Measurements from ENCODE around the gene KATNIP.

KATNIP gene

DNA sequence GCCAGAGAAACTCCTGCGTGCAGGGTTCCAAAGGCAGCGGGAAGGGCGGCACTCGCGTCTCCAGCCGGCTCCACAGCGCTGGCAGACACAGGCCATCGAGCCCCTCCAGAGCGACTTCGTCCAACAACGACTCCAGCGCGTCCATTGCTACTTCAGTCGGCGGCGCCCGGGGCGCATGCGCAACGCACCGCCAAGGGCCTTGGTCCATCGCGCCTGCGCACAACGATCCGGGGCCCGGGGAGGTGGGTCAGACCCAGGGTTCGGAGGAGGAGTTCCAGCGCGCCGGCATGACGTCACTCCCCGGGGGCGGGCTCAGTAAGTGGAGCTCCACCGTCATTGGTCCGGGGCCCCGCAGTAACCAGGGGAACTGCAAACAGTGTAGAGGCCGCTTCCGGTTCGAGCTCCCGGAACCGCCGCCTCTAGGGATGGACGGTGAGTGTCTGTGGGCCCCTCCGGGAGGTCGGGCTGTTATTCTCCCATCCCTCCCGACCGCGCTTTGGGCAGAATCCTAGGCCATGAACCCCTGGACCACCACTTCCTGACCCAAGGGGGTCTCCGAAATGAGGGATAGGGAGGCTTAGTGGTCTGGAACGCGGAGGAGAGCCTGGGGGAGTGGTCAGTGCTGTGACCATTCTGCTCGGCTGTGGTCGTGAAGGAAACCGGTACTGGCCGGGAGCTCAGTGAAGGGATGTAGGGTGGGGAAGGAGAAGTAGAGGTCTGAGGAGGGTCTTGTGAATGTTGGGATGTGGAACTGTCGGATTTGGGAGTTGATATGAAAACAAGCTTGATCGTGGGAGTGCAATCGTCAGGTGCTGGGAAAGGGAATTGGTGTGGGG is at the start of gene KATNIP, which contains the start of gene GTF3C1:
Gene KATNIP, plus strand, starts transcription at position 399 of the 836 bp plus-strand sequence. Its CDS starts 27 bp downstream, at position 426.
Gene GTF3C1, minus strand, starts transcription at position 168 of the 836 bp plus-strand sequence. Its CDS starts 23 bp downstream, at position 145.
- peak; percentile 90 for DNase-seq (ENCODE audit: low read depth)

DNA sequence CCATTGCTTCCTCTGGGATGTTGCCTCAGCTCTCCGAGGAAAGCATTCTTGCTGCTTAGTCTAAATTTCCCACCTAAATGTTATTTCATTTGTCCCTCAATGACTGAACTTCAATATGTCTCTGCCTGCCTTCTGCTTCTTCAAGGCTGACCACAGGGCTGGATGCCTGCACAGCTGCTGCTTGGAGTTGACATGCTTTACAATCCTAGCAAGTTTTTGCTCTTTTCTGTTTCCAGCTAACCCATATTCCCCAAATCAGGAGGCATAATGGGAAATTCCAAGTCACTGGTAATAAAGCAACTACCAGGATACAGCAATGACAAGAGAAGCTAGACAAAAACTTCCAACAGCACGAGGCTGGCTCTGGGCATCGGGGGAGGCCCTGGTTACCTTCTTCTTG is 49.1 kb upstream of the KATNIP start:
- no peak for DNase-seq (ENCODE audit: low read depth)

DNA sequence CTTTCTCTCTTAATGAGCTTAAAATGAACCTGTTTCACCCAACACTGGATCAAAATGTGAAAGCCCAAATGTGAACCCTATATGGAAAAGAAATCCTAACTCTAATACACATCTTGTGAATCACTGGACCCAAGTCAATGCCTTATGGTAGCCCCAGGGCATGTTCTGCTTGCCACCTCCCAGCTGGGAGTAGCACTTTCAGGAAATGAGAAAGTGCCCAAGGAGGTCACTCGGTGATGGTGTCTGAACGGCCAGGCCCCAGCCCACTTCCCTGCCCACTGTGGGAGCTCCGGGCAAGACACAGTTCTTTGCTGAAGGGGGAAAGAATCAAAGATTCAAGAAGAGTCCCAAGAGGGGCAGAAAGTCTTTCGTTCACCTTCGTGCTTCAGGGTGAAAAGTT is 46.3 kb upstream of the KATNIP start:
- DNase-seq (ENCODE audit: low read depth): no peak

DNA sequence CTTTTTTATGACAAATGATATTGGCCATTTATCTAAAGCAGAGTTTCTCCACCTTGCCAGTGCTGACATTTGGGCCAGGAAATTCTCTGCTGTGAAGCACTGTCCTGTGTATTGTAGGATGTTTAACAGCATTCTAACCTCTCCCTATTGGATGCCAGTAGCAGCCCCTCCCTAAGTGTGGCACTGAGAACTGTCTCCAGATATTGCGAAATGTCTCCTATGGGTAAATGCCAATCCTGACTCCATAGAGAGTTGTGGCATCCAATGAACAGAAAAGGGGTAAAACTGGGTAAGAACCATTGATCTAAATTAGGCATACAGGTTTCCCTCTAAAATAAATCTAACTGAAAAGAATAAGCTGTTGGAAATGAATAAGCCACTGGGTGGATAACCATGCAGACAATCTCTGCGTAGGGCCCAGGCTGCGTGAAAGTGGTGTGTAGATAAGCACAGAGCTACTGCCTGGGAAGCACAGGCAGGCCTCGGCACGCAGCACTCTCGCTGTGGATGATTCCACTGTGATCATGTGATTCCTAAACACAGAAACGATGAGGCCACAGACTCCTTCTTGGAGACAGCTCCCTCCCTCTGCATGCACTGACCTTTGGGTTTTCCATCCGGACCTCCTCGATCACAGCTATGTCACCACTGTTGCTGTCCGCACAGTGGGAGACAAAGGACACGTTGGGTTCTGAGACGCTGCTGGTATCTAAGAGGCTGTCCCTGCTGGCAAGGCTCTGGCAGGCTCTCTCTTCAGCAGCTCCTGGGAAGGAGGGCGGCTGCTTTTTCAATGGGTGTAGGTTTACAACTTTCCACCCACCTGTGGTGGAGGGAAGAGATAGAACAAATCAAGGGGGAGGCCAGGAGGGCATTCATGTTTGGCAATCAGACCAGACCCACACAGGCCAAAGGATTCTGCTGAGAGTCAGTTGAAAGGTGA is 44.4 kb upstream of the KATNIP start:
- no peak for DNase-seq (ENCODE audit: low read depth)

DNA sequence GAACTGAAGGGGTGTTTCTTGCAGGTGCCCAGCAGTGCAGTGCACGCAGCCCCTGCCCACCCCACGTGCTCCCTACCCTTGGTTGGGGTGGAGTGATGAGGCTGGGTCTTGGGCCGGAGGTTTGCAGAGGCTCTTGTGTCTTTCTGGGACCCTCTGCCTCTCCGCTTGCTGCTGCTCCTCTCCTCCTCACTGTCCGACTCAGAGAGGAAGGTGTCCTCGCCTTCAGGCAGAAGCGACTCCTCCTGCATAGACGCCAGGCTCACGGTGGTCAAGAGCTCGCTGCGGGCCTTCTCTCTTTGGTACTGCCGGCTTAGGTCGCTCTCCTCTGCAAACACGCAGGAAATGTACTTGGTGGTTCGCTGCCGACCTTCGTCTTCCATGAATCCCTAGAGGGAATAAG is 43.2 kb upstream of the KATNIP start:
- DNase-seq (ENCODE audit: low read depth): no peak

DNA sequence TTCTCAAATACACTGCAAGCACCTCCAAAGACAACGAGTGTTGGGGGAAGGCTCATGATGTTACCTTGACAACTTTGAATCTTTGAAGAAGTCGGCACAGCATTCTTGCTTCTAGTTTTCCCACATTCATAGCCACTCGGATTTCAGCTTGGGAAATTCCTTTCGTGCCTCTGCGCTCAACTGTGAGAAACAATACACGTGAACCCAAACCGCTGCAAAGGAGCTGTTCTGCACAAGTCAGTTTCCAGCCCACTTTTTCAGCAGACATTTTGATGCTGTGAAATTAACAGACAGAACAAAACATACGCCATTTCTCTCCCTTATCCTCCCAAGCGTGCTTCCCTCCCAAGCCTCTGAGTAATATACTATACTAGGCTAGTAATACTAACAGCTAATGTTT is 41.5 kb upstream of the KATNIP start:
- no peak for DNase-seq (ENCODE audit: low read depth)

DNA sequence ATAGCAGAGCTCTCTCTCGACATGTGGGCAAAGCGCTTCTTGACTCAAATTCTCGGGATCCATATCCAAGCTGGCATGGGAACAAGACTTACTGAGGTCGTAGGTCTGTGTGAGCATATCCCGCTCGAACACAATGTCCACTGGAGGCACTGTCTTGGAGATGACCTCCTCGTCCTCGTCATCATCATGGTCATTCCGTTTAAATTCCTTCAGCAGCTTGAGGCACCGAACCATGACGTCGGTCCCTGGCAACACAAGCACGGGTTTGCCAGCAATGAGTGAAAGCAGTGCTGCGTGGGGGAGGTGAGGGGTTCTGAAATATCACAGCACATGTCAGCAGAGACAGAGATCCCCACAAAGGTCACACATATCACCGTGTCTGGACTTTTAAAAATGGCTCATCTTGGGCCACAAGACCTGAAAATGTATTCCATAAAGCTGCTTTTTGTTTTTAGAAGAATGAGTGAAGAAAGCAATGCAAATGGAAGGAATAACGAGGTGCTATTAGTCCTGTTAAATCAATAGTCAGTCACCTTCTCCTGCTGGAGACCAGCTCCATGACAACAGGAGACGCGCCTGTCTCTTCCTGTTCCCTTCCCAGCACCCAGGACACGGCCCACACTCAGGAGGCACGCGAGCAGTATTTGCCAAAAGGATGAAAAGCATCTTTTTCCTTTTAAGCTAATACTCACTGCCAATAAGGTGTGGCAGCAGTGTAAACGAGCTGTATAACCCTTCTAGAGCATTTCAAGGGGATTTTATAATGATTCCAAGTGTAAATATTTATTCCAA is 38.1 kb upstream of the KATNIP start:
- DNase-seq (ENCODE audit: low read depth): no peak

DNA sequence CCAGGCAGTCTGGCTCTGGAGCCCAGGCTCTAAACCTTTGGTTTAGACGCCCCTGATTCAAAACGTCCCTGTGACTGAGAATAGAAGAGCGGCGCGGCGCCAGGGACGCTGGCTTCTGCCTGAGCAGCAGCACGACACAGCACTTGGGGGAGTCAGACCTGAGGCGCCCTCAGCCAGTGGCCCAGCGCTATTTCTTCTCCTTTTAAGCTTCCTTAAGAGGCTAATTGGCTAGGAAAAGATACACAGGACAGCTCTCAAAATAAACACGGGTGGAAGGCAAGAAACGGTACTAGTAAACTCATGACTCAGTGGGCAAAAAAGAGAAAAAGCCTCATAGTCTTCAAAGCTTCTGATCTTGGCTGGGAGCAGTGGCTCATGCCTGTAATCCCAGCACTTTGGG is 35.1 kb upstream of the KATNIP start:
- DNase-seq (ENCODE audit: low read depth): no peak

DNA sequence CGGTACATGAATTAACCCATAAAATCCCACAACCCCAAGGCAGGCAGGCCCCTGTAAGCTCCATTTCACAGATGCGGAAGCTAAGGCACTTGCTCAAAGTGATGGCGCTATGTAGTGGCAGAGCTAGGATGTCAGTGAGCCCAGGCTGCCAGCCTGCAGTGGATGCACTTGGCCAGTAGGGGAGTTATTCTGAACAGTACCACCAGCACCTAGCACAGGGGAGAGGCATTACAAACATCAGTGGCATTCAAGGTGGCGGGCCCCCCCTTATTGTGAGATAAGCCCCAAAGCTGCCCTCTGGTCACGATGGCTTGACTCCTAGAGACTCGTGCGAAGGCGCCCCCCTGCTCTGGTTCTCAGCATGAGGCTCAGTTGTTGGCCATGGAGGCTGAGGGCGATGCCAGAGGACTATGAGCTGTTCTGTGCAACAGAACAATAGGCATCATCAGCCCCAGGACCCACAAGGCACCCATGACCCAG is 34.0 kb upstream of the KATNIP start:
- DNase-seq (ENCODE audit: low read depth): no peak

DNA sequence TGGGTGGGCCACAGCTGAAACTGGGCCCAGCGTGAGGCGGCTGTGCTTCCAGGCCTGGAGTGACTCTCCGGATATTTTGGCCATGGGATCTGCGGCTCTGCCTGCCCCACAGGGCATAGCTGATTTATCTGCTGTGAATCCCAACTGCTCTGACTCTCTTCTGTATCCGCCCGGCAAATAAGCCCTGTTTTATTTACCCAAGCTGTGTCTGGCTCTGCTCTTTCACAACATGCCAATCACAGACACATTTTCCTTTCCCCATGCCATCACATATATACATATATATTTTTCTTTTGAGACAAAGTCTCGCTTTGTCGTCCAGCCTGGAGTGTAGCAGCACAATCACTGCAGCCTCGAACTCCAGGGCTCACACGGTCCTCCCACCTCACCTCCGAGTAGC is 33.6 kb upstream of the KATNIP start:
- no peak for DNase-seq (ENCODE audit: low read depth)

DNA sequence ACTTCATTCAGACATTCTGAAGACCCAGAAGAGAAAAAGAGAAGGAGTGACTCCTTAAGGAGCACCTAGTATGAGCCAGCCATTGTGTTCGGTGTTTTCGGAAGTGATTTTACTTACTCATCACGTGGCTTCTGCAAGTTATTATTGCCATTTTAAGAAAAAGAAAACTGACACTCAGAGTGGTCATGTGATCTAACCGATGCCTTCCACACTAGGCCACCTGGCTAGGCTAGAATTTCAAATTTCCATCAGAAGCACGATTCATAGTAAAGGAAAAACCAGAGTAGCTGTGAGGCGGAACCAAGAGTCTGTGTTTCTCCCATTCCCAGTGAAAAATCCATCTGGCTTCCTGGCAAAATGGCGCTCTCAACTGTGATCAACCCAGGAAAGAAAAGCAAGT is 32.3 kb upstream of the KATNIP start:
- DNase-seq (ENCODE audit: low read depth): no peak

DNA sequence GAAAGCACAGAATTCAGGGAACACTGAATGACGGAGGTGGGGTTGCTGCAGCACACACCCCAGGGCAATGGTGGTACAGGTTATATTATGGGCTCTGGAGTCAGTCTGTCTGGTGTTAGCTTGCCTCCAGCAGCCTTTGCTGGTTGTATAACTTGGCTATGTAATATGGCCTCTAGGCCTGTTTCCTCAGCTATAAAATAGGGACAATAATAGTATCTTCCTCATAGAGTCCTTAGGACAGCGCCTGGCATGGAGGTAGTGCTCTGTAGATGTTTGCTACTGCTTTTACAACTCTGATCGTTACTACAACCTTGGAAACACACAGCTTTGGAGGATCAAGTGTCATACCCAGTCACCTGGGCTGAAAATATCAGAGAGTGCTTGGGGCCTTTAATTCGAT is 31.7 kb upstream of the KATNIP start:
- DNase-seq (ENCODE audit: low read depth): no peak

DNA sequence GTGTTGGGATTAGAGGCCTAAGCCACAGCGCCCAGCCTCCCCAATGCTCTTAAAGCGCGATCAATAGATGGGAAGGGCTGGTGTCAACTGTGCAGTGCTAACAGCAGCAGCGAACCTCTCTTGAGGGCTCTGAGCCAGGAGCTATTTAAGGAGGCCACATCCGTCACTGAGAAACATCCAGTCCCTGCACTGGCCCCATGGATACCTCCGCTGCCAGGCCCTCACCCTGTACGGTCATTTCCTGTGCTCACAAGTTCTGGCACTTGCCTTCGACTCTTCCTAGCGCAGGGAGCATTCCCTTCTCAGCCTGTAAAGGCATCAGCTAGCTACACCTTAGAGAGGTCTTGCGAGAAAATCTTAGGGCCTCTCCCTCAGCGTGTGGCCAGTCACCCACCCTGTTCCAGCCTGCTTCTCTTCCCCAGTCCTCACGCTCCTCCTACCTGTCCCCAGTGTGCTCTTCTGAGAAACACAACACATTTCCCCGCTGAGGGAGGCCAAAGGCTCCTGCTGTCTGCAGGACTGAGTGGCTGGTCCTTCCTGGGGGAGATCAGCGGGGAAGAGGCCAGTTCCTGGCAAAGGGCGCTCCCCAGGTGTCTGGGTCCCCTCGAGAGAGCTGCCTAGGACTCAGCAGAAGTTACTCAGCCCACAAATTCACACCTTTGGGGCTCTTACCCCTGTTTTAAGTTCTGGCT is 28.8 kb upstream of the KATNIP start:
- no peak for DNase-seq (ENCODE audit: low read depth)

DNA sequence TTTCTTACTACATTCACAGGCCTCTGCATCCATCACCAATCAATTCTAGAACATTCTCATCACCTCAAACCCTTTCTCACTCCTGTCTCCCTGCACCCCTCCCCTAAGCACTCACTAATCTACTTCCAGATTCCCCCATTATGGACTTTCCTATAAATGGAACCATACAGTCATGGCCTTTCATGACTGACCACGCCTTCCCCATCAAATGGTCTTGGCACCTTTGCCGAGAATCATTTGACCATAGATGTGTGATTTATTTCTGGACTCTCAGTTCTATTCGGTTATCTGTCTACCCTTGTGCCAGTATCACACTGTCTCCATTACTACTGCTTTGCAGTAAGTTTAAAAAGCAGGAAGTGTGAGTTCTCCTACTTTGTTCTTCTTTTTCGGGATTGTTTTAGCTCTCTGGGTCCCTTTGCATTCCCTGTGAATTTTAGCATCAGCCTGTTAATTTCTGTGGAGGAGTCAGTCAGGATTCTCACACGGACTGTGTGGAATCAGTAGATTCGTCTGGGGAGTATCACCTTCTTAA is 27.7 kb upstream of the KATNIP start:
- DNase-seq (ENCODE audit: low read depth): no peak

DNA sequence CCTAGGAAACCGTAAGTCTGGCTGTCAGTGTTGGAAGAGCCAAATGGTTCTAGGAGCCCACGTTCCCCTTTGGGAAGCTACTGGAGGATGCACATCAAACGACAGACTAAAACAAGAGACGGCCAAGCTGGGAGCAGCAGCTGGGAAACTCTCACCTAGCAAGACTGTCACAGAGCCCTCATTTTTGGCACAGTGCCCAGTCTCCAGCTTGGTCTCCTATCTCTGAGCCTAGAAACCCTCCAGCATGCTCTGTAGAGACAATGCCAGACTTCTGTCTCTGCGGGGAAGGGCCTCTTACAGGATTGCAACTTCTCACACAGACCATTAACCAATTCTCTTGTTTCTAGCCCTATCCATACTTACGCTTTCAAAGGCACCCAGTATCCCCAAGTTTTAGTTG is 23.8 kb upstream of the KATNIP start:
- DNase-seq (ENCODE audit: low read depth): no peak

DNA sequence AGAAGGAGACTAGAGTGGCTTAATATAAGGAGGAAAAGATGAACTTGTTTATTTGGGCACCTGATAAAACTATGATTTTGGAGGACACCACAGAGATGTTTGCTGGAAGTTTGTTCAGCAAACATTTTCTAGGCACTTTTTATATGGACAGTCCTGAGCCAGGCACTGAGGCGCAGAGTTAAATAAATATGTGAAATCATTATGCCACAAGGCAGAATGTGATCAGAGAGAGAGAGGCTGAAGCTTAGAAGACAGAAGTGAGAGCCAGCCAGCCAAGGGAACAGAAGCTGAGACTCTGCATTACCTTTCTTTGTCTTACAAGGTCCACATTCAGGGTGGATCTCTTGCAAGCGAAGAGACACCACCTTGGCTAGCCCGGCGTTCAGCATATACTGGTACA is 21.6 kb upstream of the KATNIP start:
- DNase-seq (ENCODE audit: low read depth): no peak

DNA sequence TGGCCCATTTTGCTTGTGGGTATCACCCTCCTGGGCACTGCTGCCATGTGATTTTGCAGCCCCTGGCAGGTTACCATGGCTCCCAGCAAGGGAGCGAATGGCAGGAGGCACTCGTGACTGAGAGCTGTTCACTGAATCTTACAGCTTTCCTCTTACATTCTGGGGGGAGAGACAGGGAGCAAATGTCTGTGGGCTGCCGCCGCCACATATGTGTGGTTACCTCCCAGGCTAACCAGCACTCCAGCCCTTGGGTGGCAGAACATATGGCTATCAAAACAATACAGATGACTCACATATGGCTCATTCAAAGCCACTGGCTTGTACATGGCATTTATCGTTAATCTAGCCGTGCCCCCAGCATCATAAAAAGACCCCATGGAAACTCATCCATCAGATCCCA is 20.0 kb upstream of the KATNIP start:
- DNase-seq (ENCODE audit: low read depth): peak; percentile 29

DNA sequence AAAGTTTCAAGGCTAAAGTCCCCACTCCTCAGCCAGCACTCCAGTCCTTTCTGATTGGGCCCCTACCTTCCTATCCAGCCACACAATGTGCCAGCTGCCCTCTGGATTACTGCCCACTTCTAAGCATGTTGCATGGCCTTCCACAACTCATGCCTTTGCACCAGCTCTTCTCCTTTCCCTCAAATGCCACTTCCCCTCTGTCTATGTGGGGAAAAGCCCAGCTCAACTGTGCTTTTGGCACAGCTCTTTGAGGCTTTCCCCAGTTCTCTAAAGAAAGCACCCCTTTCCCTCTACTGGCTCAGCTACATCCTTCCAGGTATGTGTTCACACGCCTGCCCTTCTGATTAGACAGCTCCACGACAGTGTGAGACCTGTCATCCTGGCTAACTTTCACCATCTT is 18.8 kb upstream of the KATNIP start:
- DNase-seq (ENCODE audit: low read depth): no peak

DNA sequence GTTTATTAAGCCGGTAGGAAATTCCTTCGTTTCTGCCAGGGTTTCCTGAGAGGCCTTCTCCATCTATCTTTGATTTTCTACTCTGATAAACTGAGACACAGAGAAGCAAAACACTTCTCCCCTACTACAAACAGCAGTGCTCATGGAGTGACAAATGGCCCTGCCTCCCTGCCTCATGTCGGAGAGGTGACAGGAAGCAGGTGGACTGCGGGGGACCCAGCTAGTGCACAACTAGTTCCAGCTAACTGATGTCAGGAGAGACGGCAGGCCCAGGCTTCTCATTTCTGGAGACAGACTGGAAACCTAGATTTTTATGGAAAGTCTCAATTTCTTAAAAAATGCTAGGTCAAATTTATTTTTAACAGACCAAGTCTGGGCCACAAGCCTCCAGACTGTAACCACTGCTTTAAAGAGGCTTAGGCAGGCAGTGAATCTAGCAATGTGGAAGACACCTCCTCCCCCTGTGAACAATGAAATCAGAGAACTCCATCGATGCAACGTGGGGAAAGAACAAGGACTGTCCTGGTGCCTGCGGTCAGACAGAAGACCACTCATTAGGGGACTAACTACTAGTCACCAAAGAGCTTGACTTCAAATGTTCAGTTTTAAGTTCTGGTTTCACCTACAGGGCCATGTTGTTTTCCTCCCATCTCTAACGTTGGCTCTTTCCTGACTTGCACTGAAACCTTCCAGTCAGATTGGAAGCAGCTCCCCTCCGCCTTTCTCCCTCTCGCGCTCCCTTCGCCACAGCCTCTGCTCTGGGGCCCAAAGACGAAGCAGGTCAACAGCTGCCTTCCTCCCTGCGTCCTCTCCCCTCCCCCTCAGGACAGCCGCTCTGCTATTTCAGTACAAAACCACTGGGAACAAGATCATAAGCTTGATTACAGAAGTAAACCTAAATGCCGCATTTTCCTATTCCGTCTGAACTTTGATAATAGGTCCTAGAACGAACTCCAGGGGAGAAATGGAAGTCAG is 17.8 kb upstream of the KATNIP start:
- DNase-seq (ENCODE audit: low read depth): no peak

DNA sequence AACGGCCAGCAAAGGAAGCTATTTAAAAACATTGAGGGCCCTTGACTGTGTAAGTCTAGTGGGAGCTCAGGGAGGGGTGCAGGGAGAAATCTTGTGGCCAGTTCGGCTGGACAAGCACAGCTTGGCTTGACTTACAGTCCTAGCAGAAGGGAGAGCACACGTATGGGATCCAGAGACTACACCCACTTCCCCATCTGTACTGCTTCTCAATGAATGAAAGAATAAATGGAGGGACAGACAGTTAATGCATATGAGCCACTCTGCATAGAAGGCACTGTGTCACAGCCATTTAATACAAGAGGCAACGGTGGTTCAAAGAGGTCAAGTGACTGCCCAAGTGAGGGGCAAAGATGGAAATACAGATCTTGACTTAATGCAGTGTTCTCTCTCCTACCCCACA is 15.7 kb upstream of the KATNIP start:
- no peak for DNase-seq (ENCODE audit: low read depth)
